H1 (cell line): Measurements from ENCODE around the gene ZDHHC22. TPM values are rescaled to one million over a fixed set of nuclear protein-coding genes. Genes with fewer than 3 reads are reported as not detected.

Experiments used
- CTCF ChIA-PET: fragments of 300-600 bp; sonication (Branson Sonifier 250); formaldehyde crosslinking; loops from one replicate; lab custom pipeline; 2021; ENCODE audit not compliant: partially characterized antibody; lab: Charles Lee
- POLR2A ChIA-PET: fragments of 300-600 bp; sonication (Branson Sonifier 250); formaldehyde crosslinking; loops from one replicate; lab custom pipeline; 2021; ENCODE audit warnings: inconsistent platforms; ENCODE audit not compliant: partially characterized antibody; lab: Charles Lee
- DNase-seq, 2 experiments: peaks; one replicate each; pipeline versions ENCODE4 v3.0.0 to v3.0.0-alpha.2; 2010 to 2022; ENCODE audit warnings: low spot score in 2 of 2, low read depth in 1 of 2, mixed read lengths in 1 of 2
- FAIRE-seq: peaks from 2 replicates; lab custom pipeline; 2011; peaks lifted over from hg19 to GRCh38; lab: Jason Lieb, UNC
- H2AFZ ChIP-seq: 2 replicates; pipeline ENCODE4 v1.8.1; 2012; ENCODE audit warnings: low read length, inconsistent platforms
- H2AK5ac ChIP-seq: 2 replicates; pipeline ENCODE4 v1.6.1; 2013; ENCODE audit warnings: low read depth, low read length
- H2BK120ac ChIP-seq: replicated peaks from 2 replicates; pipeline ENCODE3; 2013; ENCODE audit warnings: low read depth, low read length, inconsistent platforms
- H2BK12ac ChIP-seq: 2 replicates; pipeline ENCODE4 v1.6.1; 2013; ENCODE audit warnings: low read depth, low read length
- H2BK15ac ChIP-seq: 2 replicates; pipeline ENCODE4 v1.6.1; 2013; ENCODE audit warnings: low read length
- H2BK20ac ChIP-seq: 2 replicates; pipeline ENCODE4 v1.6.1; 2013; ENCODE audit warnings: low read length
- H2BK5ac ChIP-seq: 2 replicates; pipeline ENCODE4 v1.6.1; 2013; ENCODE audit warnings: low read depth, low read length
- H3K14ac ChIP-seq: 2 replicates; pipeline ENCODE4 v1.6.1; 2013; ENCODE audit warnings: inconsistent platforms; ENCODE audit not compliant: insufficient read length
- H3K18ac ChIP-seq: 2 replicates; pipeline ENCODE4 v1.6.1; 2013; ENCODE audit warnings: low read length; ENCODE audit errors: extremely low read depth
- H3K23ac ChIP-seq: 2 replicates; pipeline ENCODE4 v1.6.1; 2013; ENCODE audit warnings: inconsistent platforms; ENCODE audit not compliant: insufficient read length
- H3K23me2 ChIP-seq: 2 replicates; pipeline ENCODE4 v1.6.1; 2013; ENCODE audit warnings: low read depth, low read length
- H3K27ac ChIP-seq: 2 replicates; pipeline ENCODE4 v1.6.1; 2011; ENCODE audit warnings: low read depth, low read length, inconsistent platforms
- H3K27me3 ChIP-seq, 4 experiments: replicated peaks in 1 of 4; 1 replicate in 1 of 4; 2 replicates in 3 of 4; pipeline versions ENCODE4 v1.6.1 to v1.8.1; 2011 to 2013; ENCODE audit warnings: low read length in 3 of 4, mild to moderate bottlenecking in 3 of 4, inconsistent platforms in 2 of 4, mixed read lengths in 2 of 4, moderate library complexity in 1 of 4; ENCODE audit not compliant: control insufficient read depth in 3 of 4, insufficient read depth in 3 of 4; ENCODE audit errors: extremely low read depth in 1 of 4
- H3K36me3 ChIP-seq, 4 experiments: 2 replicates each; pipeline versions ENCODE4 v1.6.1 to v1.8.1; 2011 to 2013; ENCODE audit warnings: mild to moderate bottlenecking in 4 of 4, low read length in 3 of 4, moderate library complexity in 2 of 4, control low read depth in 1 of 4, inconsistent platforms in 1 of 4; ENCODE audit not compliant: insufficient read depth in 4 of 4, control insufficient read depth in 2 of 4
- H3K4ac ChIP-seq: replicated peaks from 2 replicates; pipeline ENCODE3; 2013; ENCODE audit warnings: low read length, low read depth, mixed read lengths, inconsistent platforms; ENCODE audit not compliant: insufficient read length
- H3K4me1 ChIP-seq, 4 experiments: replicated peaks in 1 of 4; 1 replicate in 1 of 4; 2 replicates in 3 of 4; pipeline versions ENCODE4 v1.6.1 to v1.8.1; 2011 to 2013; ENCODE audit warnings: low read length in 3 of 4, inconsistent platforms in 2 of 4, mixed read lengths in 1 of 4; ENCODE audit not compliant: insufficient read depth in 4 of 4, control insufficient read depth in 3 of 4
- H3K4me2 ChIP-seq, 2 experiments: 2 replicates each; pipeline versions ENCODE4 v1.6.1 to v1.8.1; 2011 to 2013; ENCODE audit warnings: low read depth in 2 of 2, low read length in 2 of 2, control low read depth in 1 of 2, inconsistent platforms in 1 of 2, mild to moderate bottlenecking in 1 of 2; ENCODE audit not compliant: insufficient read depth in 1 of 2
- H3K4me3 ChIP-seq, 4 experiments: fragments of 200-600, 300-600 bp in 1 of 4; sonication (generic), shearing (Covaris generic), sonication (Bioruptor Twin) in 1 of 4; 2 replicates each; pipeline versions ENCODE4 v1.5.1 to v1.8.1; 2011 to 2016; ENCODE audit warnings: low read length in 4 of 4, low read depth in 3 of 4, control low read depth in 2 of 4, inconsistent platforms in 2 of 4, mild to moderate bottlenecking in 2 of 4, mixed read lengths in 1 of 4, moderate library complexity in 1 of 4; ENCODE audit not compliant: insufficient read depth in 2 of 4; ENCODE audit errors: extremely low read depth in 1 of 4
- H3K56ac ChIP-seq: replicated peaks from 2 replicates; pipeline ENCODE3; 2013; ENCODE audit warnings: low read depth, mild to moderate bottlenecking, mixed read lengths, low read length, inconsistent platforms; ENCODE audit not compliant: insufficient read length
- H3K79me1 ChIP-seq: 2 replicates; pipeline ENCODE4 v1.6.1; 2013; ENCODE audit warnings: low read depth, low read length, control low read depth
- H3K79me2 ChIP-seq, 2 experiments: 2 replicates each; pipeline versions ENCODE4 v1.6.1 to v1.8.1; 2012 to 2013; ENCODE audit warnings: low read length in 2 of 2, mild to moderate bottlenecking in 2 of 2, inconsistent platforms in 1 of 2; ENCODE audit not compliant: insufficient read depth in 2 of 2, control insufficient read depth in 1 of 2
- H3K9ac ChIP-seq, 4 experiments: replicated peaks in 1 of 4; 1 replicate in 1 of 4; 2 replicates in 3 of 4; pipeline versions ENCODE4 v1.6.1 to v1.8.1; 2011 to 2013; ENCODE audit warnings: low read depth in 3 of 4, low read length in 3 of 4, control low read depth in 2 of 4, mild to moderate bottlenecking in 2 of 4, moderate library complexity in 2 of 4, inconsistent platforms in 1 of 4; ENCODE audit errors: extremely low read depth in 1 of 4
- H3K9me3 ChIP-seq, 2 experiments: 2 replicates each; pipeline versions ENCODE4 v1.6.1 to v1.8.1; 2012 to 2013; ENCODE audit warnings: mild to moderate bottlenecking in 2 of 2, moderate library complexity in 2 of 2, control low read depth in 1 of 2, inconsistent platforms in 1 of 2, low read depth in 1 of 2, low read length in 1 of 2, mixed read lengths in 1 of 2; ENCODE audit not compliant: insufficient read depth in 2 of 2
- H4K20me1 ChIP-seq, 2 experiments: replicated peaks in 1 of 2; 2 replicates each; pipeline versions ENCODE3 to v1.8.1; 2011 to 2013; ENCODE audit warnings: inconsistent platforms in 2 of 2, low read length in 2 of 2, mild to moderate bottlenecking in 1 of 2; ENCODE audit not compliant: insufficient read depth in 2 of 2, control insufficient read depth in 1 of 2
- H4K5ac ChIP-seq: 2 replicates; pipeline ENCODE4 v1.6.1; 2013; ENCODE audit warnings: low read length, low read depth, mixed read lengths, inconsistent platforms; ENCODE audit not compliant: insufficient read length
- H4K8ac ChIP-seq: 2 replicates; pipeline ENCODE4 v1.8.0; 2013; ENCODE audit warnings: mild to moderate bottlenecking, moderate library complexity, low read length, inconsistent platforms; ENCODE audit not compliant: insufficient read depth; ENCODE audit errors: extremely low read depth
- H4K91ac ChIP-seq: replicated peaks from 2 replicates; pipeline ENCODE3; 2013; ENCODE audit warnings: low read length, mixed read lengths, inconsistent platforms; ENCODE audit not compliant: insufficient read length
- SP1 ChIP-seq: IDR thresholded peaks from 2 replicates; pipeline ENCODE4 v1.6.1; 2011; ENCODE audit warnings: low read depth, low read length
- polyA plus RNA-seq, 7 experiments: library from polyadenylated mRNA; depleted of rRNA in 3 of 7; stranded (reverse) in 5 of 7; unstranded in 2 of 7; fragments of >200 nt in 5 of 7; fragments of 200-250 nt in 2 of 7; gene quantifications; 1 replicate in 5 of 7; 2 replicates in 1 of 7; 4 replicates in 1 of 7; pipeline versions ENCODE4 v1.2.1 to v1.2.3, GENCODE V29; 2011 to 2013; ENCODE audit warnings: missing spikeins in 2 of 7, mixed read lengths in 2 of 7
- total RNA-seq: library from RNA; stranded (reverse); fragmentation: NEBNext Ultra II Directional; extraction: Animal tissue kit (Norgen Biotek cat#: 25700); gene quantifications from 2 replicates; pipeline ENCODE4 v1.2.1, GENCODE V29; 2021

ZDHHC22 gene
- total and polyA plus RNA-seq, 2 of the 8 experiments (the other 6 are each of a cell fraction or from before 2014, with no cell fraction given) = 23.8 to 55.2 TPM

DNA sequence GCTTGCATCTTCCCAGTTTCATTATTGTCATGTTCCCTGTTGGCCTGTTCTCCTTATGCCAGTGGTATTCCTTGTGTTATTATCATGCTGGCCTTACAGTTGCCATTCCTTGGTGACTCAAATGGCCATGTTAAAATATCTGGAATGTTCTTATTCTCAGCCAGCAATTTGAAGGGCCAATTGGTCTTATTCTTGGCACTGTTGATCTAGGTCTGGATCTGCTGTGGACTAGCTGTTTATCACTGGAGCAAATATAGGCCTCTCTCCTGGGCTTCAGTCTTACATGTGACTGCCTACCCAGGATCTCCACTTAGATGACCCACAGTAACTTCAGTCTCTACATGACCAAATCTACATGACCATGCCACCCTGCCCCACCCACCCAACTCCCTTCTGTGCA, 38.1 kb downstream of the ZDHHC22 start:
- DNase-seq (no peak), FAIRE-seq (no peak)
- no peak overlapping the region for H2AK5ac ChIP-seq

More for the DNA sequence above, 38.1 kb downstream of the ZDHHC22 start:
- no peaks in the 10 kb centered on the region for H3K27me3 ChIP-seq
- peaks cover 4 to 20% (median 11%) of the 10 kb centered on the region in 4 experiments for H3K4me1 ChIP-seq
- no peak overlapping the region for H2BK120ac ChIP-seq
- no peak overlapping the region for H4K91ac ChIP-seq
- H3K9ac ChIP-seq = no peak overlapping the region
- no peak overlapping the region for H3K4me2 ChIP-seq
- no peak overlapping the region for H2BK12ac ChIP-seq
- CTCF ChIA-PET = interaction anchor here (1.2 to 56.8 kb wide), 6 partner anchors 9 to 112 kb away, joined by 3 to 1490 read pairs (median 4); partner anchors contain the start of gene ZDHHC22
- no peak overlapping the region for H3K4ac ChIP-seq
- H2AFZ ChIP-seq = no peak overlapping the region
- peaks cover 4% of the 10 kb centered on the region; the same call in 1 of the 2 replicates for H3K79me1 ChIP-seq
- H3K56ac ChIP-seq = no peak overlapping the region
- H3K9me3 ChIP-seq = no peaks in the 10 kb centered on the region
- peaks cover 4 to 88% of the 10 kb centered on the region in 2 experiments; a peak in 3 of 4 replicates for H3K79me2 ChIP-seq
- H3K23ac ChIP-seq = no peak overlapping the region
- H3K36me3 ChIP-seq = peaks cover 0 to 18% (median 5%) of the 10 kb centered on the region in 4 experiments; a peak in 4 of 8 replicates
- no peak overlapping the region for H2BK5ac ChIP-seq
- H4K8ac ChIP-seq = no peak overlapping the region
- H4K20me1 ChIP-seq = no peaks in the 10 kb centered on the region
- H3K23me2 ChIP-seq = peaks cover 5% of the 10 kb centered on the region; the same call in 1 of the 2 replicates
- H3K14ac ChIP-seq = no peak overlapping the region
- H3K27ac ChIP-seq = no peak overlapping the region
- no peak for TF ChIP-seq SP1
- H3K18ac ChIP-seq = no peak overlapping the region
- no peak overlapping the region for H4K5ac ChIP-seq
- H3K4me3 ChIP-seq = no peak overlapping the region
- POLR2A ChIA-PET = interaction anchor here (3.2 to 8.3 kb wide), 2 partner anchors 8 to 20 kb away, joined by 11 to 49 read pairs; no protein-coding TSS in a partner anchor
- H2BK20ac ChIP-seq = no peak overlapping the region
- no peak overlapping the region for H2BK15ac ChIP-seq
